Esophagus muscularis mucosa (tissue), 3 donors: ENCODE measurements around the gene ADORA2A.

Experiments used
- POLR2A ChIP-seq: fragments of 450-650 bp; IDR thresholded peaks from one replicate; pipeline ENCODE4 v1.6.1; 2017; ENCODE audit warnings: antibody characterized with exemption, moderate library complexity, mild to moderate bottlenecking, low read depth
- TF ChIP-seq, protein P1 (sequence below), 3 experiments: fragments of 200-600 bp in 2 of 3; fragments of 450-650 bp in 1 of 3; sonication (generic) in 2 of 3; IDR thresholded peaks; one replicate each; pipeline ENCODE4 v1.5.1; 2017 to 2019; ENCODE audit warnings: antibody characterized with exemption in 3 of 3, mild to moderate bottlenecking in 2 of 3, moderate library complexity in 1 of 3

DNA sequence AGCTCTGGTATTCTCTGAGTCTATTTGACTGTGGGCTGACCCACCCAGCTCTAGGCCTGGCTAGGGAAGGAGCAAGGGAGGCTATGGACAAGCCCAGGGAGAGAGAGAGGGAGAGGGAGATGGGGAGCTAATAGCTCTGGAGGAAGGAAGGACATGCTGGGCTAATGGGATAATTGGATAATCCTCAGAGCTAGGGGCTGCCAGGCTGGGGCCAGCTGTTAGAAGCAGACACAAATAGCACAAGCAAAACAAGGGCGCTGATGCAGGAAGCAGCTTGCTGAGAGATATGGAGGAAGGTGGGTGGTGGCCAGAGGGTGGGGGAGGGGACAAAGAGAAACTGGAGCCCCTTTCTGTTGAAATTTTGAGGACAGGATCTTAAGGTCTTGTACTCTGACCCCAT, 23.2 kb downstream of the ADORA2A start:
- no peak for TF ChIP-seq POLR2A
- TF ChIP-seq, protein P1, sequence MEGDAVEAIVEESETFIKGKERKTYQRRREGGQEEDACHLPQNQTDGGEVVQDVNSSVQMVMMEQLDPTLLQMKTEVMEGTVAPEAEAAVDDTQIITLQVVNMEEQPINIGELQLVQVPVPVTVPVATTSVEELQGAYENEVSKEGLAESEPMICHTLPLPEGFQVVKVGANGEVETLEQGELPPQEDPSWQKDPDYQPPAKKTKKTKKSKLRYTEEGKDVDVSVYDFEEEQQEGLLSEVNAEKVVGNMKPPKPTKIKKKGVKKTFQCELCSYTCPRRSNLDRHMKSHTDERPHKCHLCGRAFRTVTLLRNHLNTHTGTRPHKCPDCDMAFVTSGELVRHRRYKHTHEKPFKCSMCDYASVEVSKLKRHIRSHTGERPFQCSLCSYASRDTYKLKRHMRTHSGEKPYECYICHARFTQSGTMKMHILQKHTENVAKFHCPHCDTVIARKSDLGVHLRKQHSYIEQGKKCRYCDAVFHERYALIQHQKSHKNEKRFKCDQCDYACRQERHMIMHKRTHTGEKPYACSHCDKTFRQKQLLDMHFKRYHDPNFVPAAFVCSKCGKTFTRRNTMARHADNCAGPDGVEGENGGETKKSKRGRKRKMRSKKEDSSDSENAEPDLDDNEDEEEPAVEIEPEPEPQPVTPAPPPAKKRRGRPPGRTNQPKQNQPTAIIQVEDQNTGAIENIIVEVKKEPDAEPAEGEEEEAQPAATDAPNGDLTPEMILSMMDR (IDR thresholded peaks at IDR 0.05): no peak
